GM21825 (cell line): ENCODE data around the gene MRPS12.

Experiments
- ATAC-seq: cut with Tn5 transposase; IDR thresholded peaks from one replicate; pipeline ENCODE4 v1.9.1; 2021; ENCODE audit warnings: mild to moderate bottlenecking, moderate library complexity; ENCODE audit not compliant: unreplicated experiment

MRPS12 gene

GRCh38 chr19:38971672-38972071 is 40.9 kb downstream of the MRPS12 start:
- ATAC-seq, result no peak

GRCh38 chr19:38974624-38975213 is 44.0 kb downstream of the MRPS12 start:
- ATAC-seq, result no peak

- ATAC-seq, result no peak
Measured at GRCh38 chr19:38975214-38975860, 44.6 kb downstream of the MRPS12 start, which contains the start of gene FBXO17. FBXO17 (minus strand) TSS chr19:38975742; CDS start chr19:38950319, 25,423 bp downstream.

GRCh38 chr19:38975861-38976271 is 45.1 kb downstream of the MRPS12 start:
- ATAC-seq, result no peak

GRCh38 chr19:38977445-38978325 is 46.9 kb downstream of the MRPS12 start:
- ATAC-seq, result peak; percentile 85

GRCh38 chr19:38978326-38978689 is 47.6 kb downstream of the MRPS12 start:
- ATAC-seq, result no peak

GRCh38 chr19:38979812-38980211 is 49.1 kb downstream of the MRPS12 start:
- no peak for ATAC-seq

- ATAC-seq, result no peak
Measured at GRCh38 chr19:38980583-38981374, 50.0 kb downstream of the MRPS12 start.
